B cell (primary cell): ENCODE measurements around the gene RBM38. TPM values are rescaled to one million over a fixed set of nuclear protein-coding genes. Genes with fewer than 3 reads are reported as not detected.

Source experiments
- ATAC-seq: fragments of 200-7000 bp; cut with Tn5 transposase; one replicate; pipeline ENCODE4 v1.10.0; 2021; ENCODE audit warnings: low read depth, mild to moderate bottlenecking, moderate number of reproducible peaks, moderate library complexity
- CTCF ChIA-PET: fragments of 350-600 bp; sonication (Branson Sonifier 250); formaldehyde crosslinking; loops from one replicate; lab custom pipeline; 2021; ENCODE audit warnings: antibody characterized with exemption, inconsistent platforms; lab: Charles Lee
- POLR2A ChIA-PET: fragments of 350-600 bp; sonication (Branson Sonifier 250); formaldehyde crosslinking; loops from one replicate; lab custom pipeline; 2021; ENCODE audit warnings: antibody characterized with exemption; lab: Charles Lee
- DNase-seq: peaks from one replicate; pipeline ENCODE4 v3.0.0; 2013
- H2AFZ ChIP-seq: 2 replicates; pipeline ENCODE4 v1.6.1; 2012; ENCODE audit warnings: mild to moderate bottlenecking, low read depth, low read length; ENCODE audit not compliant: insufficient read depth, poor library complexity, severe bottlenecking
- H3K27ac ChIP-seq, 2 donors: 1 replicate in 1 of 2; 2 replicates in 1 of 2; pipeline ENCODE4 v1.5.1; 2012 to 2013; ENCODE audit warnings: low read length in 2 of 2, mild to moderate bottlenecking in 2 of 2, moderate library complexity in 1 of 2
- H3K27me3 ChIP-seq, 4 experiments: fragments of 200-600 bp in 1 of 4; sonication (generic) in 1 of 4; replicated peaks in 1 of 4; 1 replicate in 2 of 4; 2 replicates in 2 of 4; pipeline versions ENCODE4 v1.6.1 to v1.7.0; 2013 to 2016; ENCODE audit warnings: low read length in 3 of 4, mild to moderate bottlenecking in 2 of 4, mixed read lengths in 1 of 4, moderate library complexity in 1 of 4; ENCODE audit not compliant: insufficient read depth in 4 of 4, control insufficient read depth in 3 of 4; ENCODE audit errors: control extremely low read depth in 1 of 4
- H3K36me3 ChIP-seq, 2 experiments: replicated peaks in 1 of 2; 1 replicate in 1 of 2; 2 replicates in 1 of 2; pipeline versions ENCODE4 v1.6.1 to v1.7.1; 2013; ENCODE audit warnings: low read length in 1 of 2; ENCODE audit not compliant: insufficient read depth in 2 of 2, control insufficient read depth in 1 of 2; ENCODE audit errors: control extremely low read depth in 1 of 2, extremely low read depth in 1 of 2
- H3K4me1 ChIP-seq, 2 donors: fragments of 200-600 bp in 1 of 2; sonication (generic) in 1 of 2; 1 replicate in 1 of 2; 2 replicates in 1 of 2; pipeline versions ENCODE4 v1.5.1 to v1.6.1; 2013 to 2017; ENCODE audit warnings: low read length in 2 of 2; ENCODE audit not compliant: control insufficient read depth in 2 of 2, insufficient read depth in 2 of 2
- H3K4me2 ChIP-seq: replicated peaks from 2 replicates; pipeline ENCODE3; 2012; ENCODE audit warnings: mild to moderate bottlenecking, low read depth, low read length; ENCODE audit not compliant: poor library complexity, severe bottlenecking
- H3K4me3 ChIP-seq, 5 experiments: fragments of 200-600 bp in 1 of 5; sonication (generic) in 1 of 5; 1 replicate in 3 of 5; 2 replicates in 2 of 5; pipeline versions ENCODE4 v1.5.1 to v1.7.0; 2011 to 2016; ENCODE audit warnings: low read length in 4 of 5, mild to moderate bottlenecking in 4 of 5, low read depth in 2 of 5, control low read depth in 1 of 5, moderate library complexity in 1 of 5; ENCODE audit not compliant: insufficient read depth in 1 of 5; ENCODE audit errors: control extremely low read depth in 1 of 5, extremely low read depth in 1 of 5
- H3K79me2 ChIP-seq: fragments of 200-600 bp; sonication (generic); one replicate; pipeline ENCODE4 v1.6.0; 2016; ENCODE audit warnings: low read length; ENCODE audit not compliant: control insufficient read depth, insufficient read depth
- H3K9ac ChIP-seq: fragments of 200-600 bp; sonication (generic); 2 replicates; pipeline ENCODE4 v1.6.1; 2017; ENCODE audit warnings: mild to moderate bottlenecking, low read length, moderate library complexity
- H3K9me3 ChIP-seq, 3 donors: one replicate each; pipeline versions ENCODE4 v1.6.1 to v1.7.1; 2013; ENCODE audit warnings: low read length in 2 of 3; ENCODE audit not compliant: control insufficient read depth in 2 of 3, insufficient read depth in 1 of 3; ENCODE audit errors: control extremely low read depth in 1 of 3
- H4K20me1 ChIP-seq: 2 replicates; pipeline ENCODE4 v1.6.0; 2012; ENCODE audit warnings: mild to moderate bottlenecking, low read length; ENCODE audit not compliant: insufficient read depth, control insufficient read depth, poor library complexity, severe bottlenecking
- H3K27ac Mint-ChIP-seq: one replicate; pipeline ENCODE4 v1.8.0; 2021; ENCODE audit warnings: mixed read lengths
- H3K27me3 Mint-ChIP-seq: one replicate; pipeline ENCODE4 v1.8.0; 2021; ENCODE audit warnings: mixed read lengths
- H3K4me1 Mint-ChIP-seq: one replicate; pipeline ENCODE4 v1.8.0; 2021; ENCODE audit warnings: mixed read lengths
- H3K4me3 Mint-ChIP-seq: one replicate; pipeline ENCODE4 v1.8.0; 2021; ENCODE audit warnings: mixed read lengths
- H3K9me3 Mint-ChIP-seq: one replicate; pipeline ENCODE4 v1.8.0; 2022; ENCODE audit warnings: mixed read lengths; ENCODE audit not compliant: insufficient read depth
- EZH2 ChIP-seq: IDR thresholded peaks from 2 replicates; pipeline ENCODE4 v1.6.1; 2012; ENCODE audit warnings: borderline replicate concordance, low read depth, mild to moderate bottlenecking, moderate library complexity, low read length; ENCODE audit not compliant: insufficient read depth, poor library complexity, severe bottlenecking
- WGBS: methylation state at CpG from one replicate; pipeline ENCODE4 v1.1.5; 2013; ENCODE audit warnings: missing lambda C conversion rate; ENCODE audit not compliant: insufficient coverage; 5-methylcytosine and 5-hydroxymethylcytosine counted together
- intact Hi-C: fragments of 100-400 bp; cut with micrococcal nuclease; formaldehyde crosslinking; loops from one replicate; pipeline ENCODE4 v1.10.0; 2022
- polyA plus RNA-seq: library from polyadenylated mRNA; depleted of rRNA; stranded (reverse); fragments of >200 nt; gene quantifications from 2 replicates; pipeline ENCODE4 v1.2.3, GENCODE V29; 2012
- total RNA-seq, 2 donors: library from RNA; stranded (reverse); fragments of 120-200 nt in 1 of 2; gene quantifications; 1 replicate in 1 of 2; 2 replicates in 1 of 2; pipeline versions ENCODE4 v1.2.3 to v1.2.4, GENCODE V29; 2013 to 2022
- TF ChIP-seq, protein P1 (sequence below): fragments of 200-600 bp; IDR thresholded peaks from one replicate; pipeline ENCODE4 v1.8.0; 2022; ENCODE audit warnings: antibody characterized with exemption, mild to moderate bottlenecking

RBM38 gene
- total and polyA plus RNA-seq, 2 donors (not counting 1 experiment from before 2014, with no cell fraction given) = 198 to 225 TPM

GRCh38 chr20:57398231-57398821, 7.1 kb downstream of the RBM38 start:
- ATAC-seq (peak; percentile 72), DNase-seq (peak; percentile 99)
- peak overlapping the region; percentile 92 for H3K4me3 Mint-ChIP-seq
- Histone ChIP-seq H3K9ac (peak overlapping the region; percentile 62), H3K4me2 (peak overlapping the region; percentile 98), H2AFZ (no peak overlapping the region), H3K27me3 (no peaks in the 10 kb centered on the region), H4K20me1 (peaks cover 77% of the 10 kb centered on the region), H3K79me2 (peaks cover 84% of the 10 kb centered on the region), H3K4me3 (peak overlapping the region in 4 of 5 experiments; percentile 23 to 56 (median 46)), H3K4me1 (peaks cover 97 to 99% of the 10 kb centered on the region in 2 donors), H3K36me3 (peaks cover 5 to 87% of the 10 kb centered on the region in 2 experiments), H3K9me3 (peaks cover 0 to 6% (median 0%) of the 10 kb centered on the region in 3 donors), H3K27ac (peak overlapping the region; percentile 96 to 97)
- H3K27ac Mint-ChIP-seq = peak overlapping the region; percentile 100
- intact Hi-C loops = loop anchor here (1.0 to 10.0 kb wide), 8 partner anchors 9 to 1606 kb away; partner anchors contain the start of genes CTSZ and RAE1
- no peaks in the 10 kb centered on the region for H3K9me3 Mint-ChIP-seq
- ChIA-PET POLR2A (interaction anchor here (0.5 to 5.1 kb wide), 25 partner anchors 8 to 1501 kb away, joined by 3 to 109 read pairs (median 4); partner anchors contain the start of genes RBM38, VAPB and ZBP1), CTCF (interaction anchor here (0.7 to 7.1 kb wide), 22 partner anchors 9 to 314 kb away, joined by 3 to 69 read pairs (median 8); partner anchors contain the start of gene ZBP1)
- TF ChIP-seq EZH2 = no peak
- TF ChIP-seq, protein P1, sequence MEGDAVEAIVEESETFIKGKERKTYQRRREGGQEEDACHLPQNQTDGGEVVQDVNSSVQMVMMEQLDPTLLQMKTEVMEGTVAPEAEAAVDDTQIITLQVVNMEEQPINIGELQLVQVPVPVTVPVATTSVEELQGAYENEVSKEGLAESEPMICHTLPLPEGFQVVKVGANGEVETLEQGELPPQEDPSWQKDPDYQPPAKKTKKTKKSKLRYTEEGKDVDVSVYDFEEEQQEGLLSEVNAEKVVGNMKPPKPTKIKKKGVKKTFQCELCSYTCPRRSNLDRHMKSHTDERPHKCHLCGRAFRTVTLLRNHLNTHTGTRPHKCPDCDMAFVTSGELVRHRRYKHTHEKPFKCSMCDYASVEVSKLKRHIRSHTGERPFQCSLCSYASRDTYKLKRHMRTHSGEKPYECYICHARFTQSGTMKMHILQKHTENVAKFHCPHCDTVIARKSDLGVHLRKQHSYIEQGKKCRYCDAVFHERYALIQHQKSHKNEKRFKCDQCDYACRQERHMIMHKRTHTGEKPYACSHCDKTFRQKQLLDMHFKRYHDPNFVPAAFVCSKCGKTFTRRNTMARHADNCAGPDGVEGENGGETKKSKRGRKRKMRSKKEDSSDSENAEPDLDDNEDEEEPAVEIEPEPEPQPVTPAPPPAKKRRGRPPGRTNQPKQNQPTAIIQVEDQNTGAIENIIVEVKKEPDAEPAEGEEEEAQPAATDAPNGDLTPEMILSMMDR = no peak
- no peaks in the 10 kb centered on the region for H3K27me3 Mint-ChIP-seq
- H3K4me1 Mint-ChIP-seq = peaks cover 98% of the 10 kb centered on the region
- WGBS = 0% methylated on average over 19 of the region's 27 CpGs
